Measurements from ENCODE around the gene ACADS. TPM values are rescaled to one million over a fixed set of nuclear protein-coding genes. Genes with fewer than 3 reads are reported as not detected.
A peak's percentile ranks its signal among the peaks of the same experiment; 100 is the strongest.

Gene ACADS
- total and polyA plus RNA-seq, 2 of the 8 experiments (the other 6 are each of a cell fraction or from before 2014, with no cell fraction given): 4.9 to 7.5 TPM

DNA sequence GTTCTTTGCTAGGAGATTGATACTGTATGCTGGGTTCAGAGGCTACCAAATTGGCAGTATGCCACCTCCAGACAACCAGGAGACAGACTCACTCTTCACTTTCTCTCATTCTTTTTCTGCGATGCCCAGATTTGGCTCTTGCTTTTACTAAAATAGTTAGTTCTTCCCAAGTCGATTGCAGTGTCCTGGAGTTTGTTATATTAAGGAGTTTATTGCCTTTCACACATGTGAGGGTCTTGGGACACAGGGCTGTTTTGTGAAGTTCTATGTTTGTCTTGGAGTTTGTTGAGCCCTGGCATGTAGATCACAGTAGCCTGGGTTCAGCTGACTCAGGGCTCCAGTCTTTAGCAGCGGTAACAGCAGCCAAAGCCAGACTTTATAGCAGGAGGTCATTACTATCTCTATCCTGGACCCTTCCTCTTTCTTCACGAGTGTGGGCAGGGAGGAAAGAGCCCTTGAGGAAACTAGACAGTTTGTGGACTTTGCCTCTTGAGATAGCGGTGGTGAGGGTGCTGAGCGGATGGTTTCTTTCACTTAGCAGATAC lies 37.0 kb upstream of the ACADS start:
- Histone ChIP-seq H2AK5ac (ENCODE audit: low read depth, low read length) (no peak overlapping the region), H3K36me3 (ENCODE audit: control insufficient read depth in 2 of 4, insufficient read depth in 4 of 4, low read length in 3 of 4) (no peaks in the 10 kb centered on the region), H2BK120ac (replicated peaks; ENCODE audit: low read depth, low read length) (no peak overlapping the region), H2BK20ac (ENCODE audit: low read length) (no peak overlapping the region), H3K27me3 (replicated peaks in 1 of 4; ENCODE audit: control insufficient read depth in 3 of 4, extremely low read depth in 1 of 4, insufficient read depth in 3 of 4, low read length in 3 of 4) (no peaks in the 10 kb centered on the region), H3K14ac (ENCODE audit: insufficient read length) (no peak overlapping the region), H3K4me1 (replicated peaks in 1 of 4; ENCODE audit: control insufficient read depth in 3 of 4, insufficient read depth in 4 of 4, low read length in 3 of 4) (peaks cover 5 to 15% (median 11%) of the 10 kb centered on the region in 4 experiments; a peak in 5 of 7 replicates), H3K4ac (replicated peaks; ENCODE audit: insufficient read length, low read depth, low read length) (no peak overlapping the region), H3K79me2 (ENCODE audit: control insufficient read depth in 1 of 2, insufficient read depth in 2 of 2, low read length in 2 of 2) (peaks cover 43 to 65% of the 10 kb centered on the region in 2 experiments), H4K20me1 (replicated peaks in 1 of 2; ENCODE audit: control insufficient read depth in 1 of 2, insufficient read depth in 2 of 2, low read length in 2 of 2) (peaks cover 15 to 20% of the 10 kb centered on the region in 2 experiments), H2BK5ac (ENCODE audit: low read depth, low read length) (no peak overlapping the region), H3K27ac (ENCODE audit: low read depth, low read length) (no peak overlapping the region), H3K23me2 (ENCODE audit: low read depth, low read length) (peaks cover 16% of the 10 kb centered on the region), H3K9me3 (ENCODE audit: insufficient read depth in 2 of 2, low read depth in 1 of 2, low read length in 1 of 2) (no peaks in the 10 kb centered on the region), H2AFZ (ENCODE audit: low read length) (no peak overlapping the region), H3K79me1 (ENCODE audit: low read depth, low read length) (peaks cover 9% of the 10 kb centered on the region; the same call in 1 of the 2 replicates), H3K9ac (replicated peaks in 1 of 4; ENCODE audit: extremely low read depth in 1 of 4, low read depth in 3 of 4, low read length in 3 of 4) (peak overlapping the region in 2 of 4 experiments; percentile 60 to 69; a peak in 2 of 7 replicates), H3K4me2 (ENCODE audit: insufficient read depth in 1 of 2, low read depth in 2 of 2, low read length in 2 of 2) (peak overlapping the region; percentile 87 to 96), H3K18ac (ENCODE audit: extremely low read depth, low read length) (no peak overlapping the region), H4K5ac (ENCODE audit: insufficient read length, low read depth, low read length) (no peak overlapping the region), H4K91ac (replicated peaks; ENCODE audit: insufficient read length, low read length) (no peak overlapping the region), H2BK12ac (ENCODE audit: low read depth, low read length) (no peak overlapping the region), H3K23ac (ENCODE audit: insufficient read length) (no peak overlapping the region), H3K56ac (replicated peaks; ENCODE audit: insufficient read length, low read depth, low read length) (peak overlapping the region; percentile 17), H2BK15ac (ENCODE audit: low read length) (no peak overlapping the region), H3K4me3 (ENCODE audit: extremely low read depth in 1 of 4, insufficient read depth in 2 of 4, low read depth in 3 of 4, low read length in 4 of 4) (peak overlapping the region; percentile 74 to 93 (median 90)), H4K8ac (ENCODE audit: extremely low read depth, insufficient read depth, low read length) (no peak overlapping the region)
- FAIRE-seq (no peak), DNase-seq (ENCODE audit: low read depth in 1 of 2, low spot score in 2 of 2) (no peak)
- ChIA-PET POLR2A (ENCODE audit: partially characterized antibody) (interaction anchor here (0.7 to 4.5 kb wide), 8 partner anchors 11 to 397 kb away, joined by 3 to 28 read pairs (median 4); partner anchors contain the start of gene POP5), CTCF (ENCODE audit: partially characterized antibody) (interaction anchor here (0.6 to 10.4 kb wide), 9 partner anchors 14 to 284 kb away, joined by 3 to 87 read pairs (median 4); no protein-coding TSS in a partner anchor)
- 50% methylated on average over 6 of the region's 6 CpGs; no CpG with 5 or more reads in 1 of the 2 experiments for WGBS, 2 experiments (ENCODE audit: extremely low coverage in 1 of 2, insufficient coverage in 1 of 2, insufficient read length in 1 of 2, insufficient replicate concordance in 2 of 2, low coverage in 1 of 2, low lambda C conversion rate in 2 of 2, missing lambda C conversion rate in 1 of 2)
- TF ChIP-seq CREB1 (IDR thresholded peaks at IDR 0.05): no peak
- TF ChIP-seq YY1 (IDR thresholded peaks at IDR 0.05; ENCODE audit: low read depth, low read length): no peak
- TF ChIP-seq, protein P1, sequence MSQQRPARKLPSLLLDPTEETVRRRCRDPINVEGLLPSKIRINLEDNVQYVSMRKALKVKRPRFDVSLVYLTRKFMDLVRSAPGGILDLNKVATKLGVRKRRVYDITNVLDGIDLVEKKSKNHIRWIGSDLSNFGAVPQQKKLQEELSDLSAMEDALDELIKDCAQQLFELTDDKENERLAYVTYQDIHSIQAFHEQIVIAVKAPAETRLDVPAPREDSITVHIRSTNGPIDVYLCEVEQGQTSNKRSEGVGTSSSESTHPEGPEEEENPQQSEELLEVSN (IDR thresholded peaks at IDR 0.05): no peak
- TF ChIP-seq KDM5A (IDR thresholded peaks at IDR 0.05; ENCODE audit: low read length): no peak
- no peak for TF ChIP-seq MAFK (IDR thresholded peaks at IDR 0.05; ENCODE audit: low read depth, low read length)
